SK-N-SH (cell line): ENCODE data around the gene GARNL3. TPM values are rescaled to one million over a fixed set of nuclear protein-coding genes. Genes with fewer than 3 reads are reported as not detected.

Experiments
- CTCF ChIA-PET: fragments of 300-600, 350-600 bp; formaldehyde crosslinking; extraction: SDS; loops from one replicate; lab custom pipeline; 2021; lab: Yijun Ruan, JAX
- POLR2A ChIA-PET: fragments of 350-600 bp; sonication (Branson Sonifier 250); formaldehyde crosslinking; extraction: SDS; loops from one replicate; lab custom pipeline; 2020; ENCODE audit warnings: antibody characterized with exemption, inconsistent platforms; lab: Yijun Ruan, JAX
- DNase-seq: peaks from one replicate; pipeline ENCODE4 v3.0.0; 2012
- H2AFZ ChIP-seq: fragments of 200-600 bp; sonication (generic); 2 replicates; pipeline ENCODE4 v1.8.1; 2016; ENCODE audit warnings: antibody characterized with exemption, mild to moderate bottlenecking, low read depth
- H3F3A ChIP-seq: fragments of 200-600 bp; sonication (generic); replicated peaks from 2 replicates; pipeline ENCODE3; 2016; ENCODE audit warnings: antibody characterized with exemption, mild to moderate bottlenecking; ENCODE audit not compliant: insufficient read depth
- H3K27ac ChIP-seq, 2 experiments: fragments of 200-500 bp in 1 of 2; fragments of 200-600 bp in 1 of 2; sonication (Bioruptor generic) in 1 of 2; sonication (generic), shearing (Covaris generic) in 1 of 2; 2 replicates each; pipeline versions ENCODE4 v1.5.1 to v1.6.1; 2014 to 2016; ENCODE audit warnings: low read depth in 2 of 2, inconsistent platforms in 1 of 2, low read length in 1 of 2, mild to moderate bottlenecking in 1 of 2, mixed read lengths in 1 of 2
- H3K27me3 ChIP-seq: fragments of 200-600 bp; sonication (generic), shearing (Covaris generic); 2 replicates; pipeline ENCODE4 v1.6.1; 2016; ENCODE audit warnings: mixed run types; ENCODE audit not compliant: insufficient read depth
- H3K36me3 ChIP-seq, 2 experiments: fragments of 200-500 bp in 1 of 2; fragments of 200-600 bp in 1 of 2; sonication (Bioruptor generic) in 1 of 2; sonication (generic) in 1 of 2; replicated peaks in 1 of 2; 2 replicates each; pipeline versions ENCODE3 to v1.5.1; 2014 to 2016; ENCODE audit warnings: low read length in 1 of 2, mild to moderate bottlenecking in 1 of 2; ENCODE audit not compliant: insufficient read depth in 2 of 2, control insufficient read depth in 1 of 2
- H3K4me1 ChIP-seq, 2 experiments: fragments of 200-500 bp in 1 of 2; fragments of 200-600 bp in 1 of 2; sonication (Bioruptor generic) in 1 of 2; sonication (generic), shearing (Covaris generic) in 1 of 2; 2 replicates each; pipeline versions ENCODE4 v1.5.1 to v1.6.1; 2014 to 2016; ENCODE audit warnings: low read depth in 1 of 2, low read length in 1 of 2, mixed run types in 1 of 2; ENCODE audit not compliant: insufficient read depth in 2 of 2, control insufficient read depth in 1 of 2
- H3K4me2 ChIP-seq: fragments of 200-600 bp; sonication (generic), shearing (Covaris generic); 2 replicates; pipeline ENCODE4 v1.6.1; 2017; ENCODE audit warnings: mixed run types
- H3K4me3 ChIP-seq, 2 experiments: fragments of 200-500 bp in 1 of 2; fragments of 200-600 bp in 1 of 2; sonication (Bioruptor generic) in 1 of 2; sonication (generic), shearing (Covaris generic) in 1 of 2; 2 replicates each; pipeline versions ENCODE4 v1.5.1 to v1.8.1; 2014 to 2016; ENCODE audit warnings: low read depth in 2 of 2, inconsistent platforms in 1 of 2, low read length in 1 of 2, mild to moderate bottlenecking in 1 of 2, mixed read lengths in 1 of 2, moderate library complexity in 1 of 2
- H3K79me2 ChIP-seq: fragments of 200-600 bp; sonication (generic); 2 replicates; pipeline ENCODE4 v1.8.1; 2017; ENCODE audit warnings: mild to moderate bottlenecking; ENCODE audit not compliant: insufficient read depth
- H3K9ac ChIP-seq: fragments of 200-600 bp; sonication (generic); 2 replicates; pipeline ENCODE4 v1.6.1; 2017; ENCODE audit warnings: mixed run types
- H3K9me2 ChIP-seq: fragments of 200-600 bp; sonication (generic); 2 replicates; pipeline ENCODE4 v1.6.1; 2017; ENCODE audit warnings: mixed run types
- H3K9me3 ChIP-seq: fragments of 200-600 bp; sonication (generic); 2 replicates; pipeline ENCODE4 v1.6.1; 2017; ENCODE audit warnings: mixed run types, mild to moderate bottlenecking, moderate library complexity
- H4K20me1 ChIP-seq: fragments of 200-600 bp; sonication (generic); 2 replicates; pipeline ENCODE4 v1.6.1; 2017; ENCODE audit warnings: mild to moderate bottlenecking, mixed run types; ENCODE audit not compliant: insufficient read depth
- CHD2 ChIP-seq: fragments of 150-350 bp; IDR thresholded peaks from 2 replicates; pipeline ENCODE4 v1.6.1; 2018; ENCODE audit warnings: low read length; ENCODE audit not compliant: partially characterized antibody
- GATA2 ChIP-seq: sonication (generic); formaldehyde crosslinking; IDR thresholded peaks from 2 replicates; pipeline ENCODE4 v1.5.0; 2020; ENCODE audit warnings: mild to moderate bottlenecking, missing genetic modification reagents
- JUND ChIP-seq: IDR thresholded peaks from 2 replicates; pipeline ENCODE4 v1.4.0; 2012
- NRF1 ChIP-seq: IDR thresholded peaks from 2 replicates; pipeline ENCODE4 v1.6.1; 2012; ENCODE audit warnings: low read depth, mild to moderate bottlenecking, low read length
- RCOR1 ChIP-seq: fragments of 150-350 bp; IDR thresholded peaks from 2 replicates; pipeline ENCODE4 v1.6.1; 2017; ENCODE audit warnings: antibody characterized with exemption, low read length
- SMC3 ChIP-seq: IDR thresholded peaks from 2 replicates; pipeline ENCODE4 v1.6.1; 2012; ENCODE audit warnings: low read depth, low read length, improper control_type of control experiment
- TAF1 ChIP-seq: IDR thresholded peaks from 2 replicates; pipeline ENCODE4 v1.6.1; 2012; ENCODE audit warnings: low read depth, mild to moderate bottlenecking, low read length, moderate library complexity, borderline replicate concordance
- TCF12 ChIP-seq: IDR thresholded peaks from 2 replicates; pipeline ENCODE4 v1.4.0; 2012
- TEAD4 ChIP-seq: IDR thresholded peaks from 2 replicates; pipeline ENCODE4 v1.4.0; 2012; ENCODE audit warnings: mild to moderate bottlenecking, borderline replicate concordance; ENCODE audit not compliant: insufficient read depth
- WGBS: methylation state at CpG from one replicate; pipeline ENCODE4 v1.1.6; 2017; ENCODE audit warnings: low lambda C conversion rate; 5-methylcytosine and 5-hydroxymethylcytosine counted together
- polyA plus RNA-seq, 3 experiments: library from polyadenylated mRNA; depleted of rRNA; stranded (reverse); fragments of >200 nt; gene quantifications; 2 replicates each; pipeline ENCODE4 v1.2.3, GENCODE V29; 2012
- TF ChIP-seq, protein P1 (sequence below): fragments of 150-350 bp; IDR thresholded peaks from 2 replicates; pipeline ENCODE4 v1.6.1; 2017; ENCODE audit warnings: antibody characterized with exemption, low read length, low read depth, borderline replicate concordance

GARNL3 gene
- polyA plus RNA-seq, 1 of the 3 experiments (the other 2 are of a cell fraction), result 9.1 TPM

DNA sequence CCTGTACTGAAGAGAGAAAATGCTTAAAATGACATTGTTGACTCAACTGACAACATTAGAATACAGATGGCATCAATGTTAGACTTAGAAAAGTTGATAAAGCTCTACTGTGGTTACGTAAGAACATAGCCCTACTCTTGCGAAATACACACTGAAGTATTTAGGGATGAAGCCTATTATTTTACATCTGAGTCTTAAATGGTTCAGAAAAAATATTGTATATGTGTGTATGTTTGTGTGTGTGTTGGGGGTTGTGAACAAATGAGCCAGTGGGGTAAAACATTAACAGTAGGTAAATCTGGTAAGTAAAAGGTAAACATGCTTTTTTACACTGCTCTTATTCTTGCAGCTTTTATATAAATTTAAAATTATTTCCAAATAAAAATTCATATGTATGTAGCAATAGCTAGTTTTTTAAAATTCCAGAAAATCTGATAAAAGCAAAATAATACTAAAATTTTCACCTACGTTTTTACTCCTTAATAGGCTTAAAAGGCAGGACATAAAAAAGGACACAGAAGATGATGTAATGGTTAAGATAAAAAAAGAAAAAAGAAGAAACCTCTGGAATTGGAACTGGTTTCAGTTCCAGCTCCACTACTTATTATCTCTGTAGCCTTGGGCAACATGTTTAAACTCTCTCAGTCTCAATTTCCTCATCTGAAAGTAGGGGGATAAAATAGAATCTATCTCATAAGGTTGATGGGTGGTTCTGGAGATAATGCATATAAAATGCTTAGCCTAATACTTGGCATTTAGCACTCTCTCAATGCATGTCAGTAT is 44.3 kb downstream of the GARNL3 start:
- H3K79me2 ChIP-seq, result no peaks in the 10 kb centered on the region
- no peaks in the 10 kb centered on the region for H3K27me3 ChIP-seq
- H4K20me1 ChIP-seq, result no peaks in the 10 kb centered on the region
- H3K4me3 ChIP-seq, result no peak overlapping the region
- H3K27ac ChIP-seq, result peak overlapping the region in 1 of 2 experiments; percentile 25; a peak in 1 of 4 replicates
- peaks cover 12% of the 10 kb centered on the region for H3F3A ChIP-seq
- no peaks in the 10 kb centered on the region for H3K9me3 ChIP-seq
- ChIA-PET CTCF (interaction anchor here (0.8 to 2.0 kb wide), 5 partner anchors 13 to 94 kb away, joined by 3 to 7 read pairs (median 4); no protein-coding TSS in a partner anchor), POLR2A (no interaction called here)
- TF ChIP-seq GATA2 (peak; percentile 29; the same call in 1 of the 2 replicates), RCOR1 (0 out of 2 replicates have a peak, but pooled peaks have one; percentile 32), TCF12 (no peak), CHD2 (peak; percentile 39)
- TF ChIP-seq, protein P1, sequence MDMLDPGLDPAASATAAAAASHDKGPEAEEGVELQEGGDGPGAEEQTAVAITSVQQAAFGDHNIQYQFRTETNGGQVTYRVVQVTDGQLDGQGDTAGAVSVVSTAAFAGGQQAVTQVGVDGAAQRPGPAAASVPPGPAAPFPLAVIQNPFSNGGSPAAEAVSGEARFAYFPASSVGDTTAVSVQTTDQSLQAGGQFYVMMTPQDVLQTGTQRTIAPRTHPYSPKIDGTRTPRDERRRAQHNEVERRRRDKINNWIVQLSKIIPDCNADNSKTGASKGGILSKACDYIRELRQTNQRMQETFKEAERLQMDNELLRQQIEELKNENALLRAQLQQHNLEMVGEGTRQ, result no peak
- no peak overlapping the region for H3K9ac ChIP-seq
- H3K9me2 ChIP-seq, result no peaks in the 10 kb centered on the region
- H3K4me2 ChIP-seq, result no peak overlapping the region
- peak; percentile 42 for DNase-seq
- H3K4me1 ChIP-seq, result peaks cover 3% of the 10 kb centered on the region in 2 experiments; a peak in 2 of 4 replicates
- 78% methylated on average over 3 of the region's 3 CpGs for WGBS
- no peak overlapping the region for H2AFZ ChIP-seq
- H3K36me3 ChIP-seq, result peaks cover 0 to 2% of the 10 kb centered on the region in 2 experiments

DNA sequence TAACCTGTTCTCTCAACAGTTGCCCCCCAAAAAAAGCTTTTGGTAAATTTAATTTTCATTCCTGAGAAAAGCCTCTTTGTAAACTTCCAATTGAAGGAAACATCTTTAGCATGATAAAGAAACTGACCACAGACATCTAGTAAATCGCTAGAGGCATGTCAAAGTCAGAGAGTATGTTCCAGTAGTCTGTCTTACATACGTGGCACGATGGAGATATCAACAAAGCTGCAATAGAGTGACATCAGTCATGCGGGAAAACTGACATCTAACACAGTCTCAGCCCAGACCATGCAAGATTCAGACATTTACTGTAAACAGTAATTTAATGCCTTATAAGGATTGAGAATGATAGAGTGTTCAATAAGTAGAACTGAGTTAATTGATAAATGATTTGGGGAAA is 45.1 kb downstream of the GARNL3 start:
- 83% methylated on average over 4 of the region's 4 CpGs for WGBS
- no peaks in the 10 kb centered on the region for H3K9me2 ChIP-seq
- no peaks in the 10 kb centered on the region for H4K20me1 ChIP-seq
- ChIA-PET CTCF (interaction anchor here (1.4 to 2.0 kb wide), 4 partner anchors 8 to 39 kb away, joined by 3 to 7 read pairs (median 5); no protein-coding TSS in a partner anchor), POLR2A (no interaction called here)
- H3K27ac ChIP-seq, result no peak overlapping the region
- H3K36me3 ChIP-seq, result peaks cover 0 to 5% of the 10 kb centered on the region in 2 experiments
- no peak for DNase-seq
- no peaks in the 10 kb centered on the region for H3K79me2 ChIP-seq
- H3F3A ChIP-seq, result peaks cover 12% of the 10 kb centered on the region
- TF ChIP-seq SMC3, result no peak
- TF ChIP-seq JUND, result no peak
- TF ChIP-seq TEAD4, result no peak
- no peak for TF ChIP-seq NRF1
- TF ChIP-seq TAF1, result no peak
- no peak overlapping the region for H2AFZ ChIP-seq
- no peak overlapping the region for H3K4me2 ChIP-seq
- no peak overlapping the region for H3K9ac ChIP-seq
- no peaks in the 10 kb centered on the region for H3K9me3 ChIP-seq
- no peaks in the 10 kb centered on the region for H3K27me3 ChIP-seq
- H3K4me3 ChIP-seq, result no peak overlapping the region
- H3K4me1 ChIP-seq, result peaks cover 3% of the 10 kb centered on the region in 2 experiments; a peak in 2 of 4 replicates
